Measurements from ENCODE around the gene SRRM2. TPM values are rescaled to one million over a fixed set of nuclear protein-coding genes. Genes with fewer than 3 reads are reported as not detected.

SRRM2 gene
- polyA plus RNA-seq, 1 donor (not counting 4 experiments of a cell fraction or from before 2014, with no cell fraction given), result 101 TPM

GRCh38 chr16:2761472-2761871 lies 9.0 kb downstream of the SRRM2 start:
- peaks cover 62 to 97% of the 10 kb centered on the region in 2 experiments for H3K36me3 ChIP-seq (ENCODE audit: control insufficient read depth in 2 of 2, extremely low read depth in 1 of 2, insufficient read depth in 2 of 2, low read length in 2 of 2)
- no peak overlapping the region for H3K4me2 ChIP-seq (ENCODE audit: control insufficient read depth, extremely low read depth, insufficient read depth, low read depth, low read length)
- TF ChIP-seq EZH2 (IDR thresholded peaks at IDR 0.05; ENCODE audit: low read length), result no peak
- TF ChIP-seq, protein P1, sequence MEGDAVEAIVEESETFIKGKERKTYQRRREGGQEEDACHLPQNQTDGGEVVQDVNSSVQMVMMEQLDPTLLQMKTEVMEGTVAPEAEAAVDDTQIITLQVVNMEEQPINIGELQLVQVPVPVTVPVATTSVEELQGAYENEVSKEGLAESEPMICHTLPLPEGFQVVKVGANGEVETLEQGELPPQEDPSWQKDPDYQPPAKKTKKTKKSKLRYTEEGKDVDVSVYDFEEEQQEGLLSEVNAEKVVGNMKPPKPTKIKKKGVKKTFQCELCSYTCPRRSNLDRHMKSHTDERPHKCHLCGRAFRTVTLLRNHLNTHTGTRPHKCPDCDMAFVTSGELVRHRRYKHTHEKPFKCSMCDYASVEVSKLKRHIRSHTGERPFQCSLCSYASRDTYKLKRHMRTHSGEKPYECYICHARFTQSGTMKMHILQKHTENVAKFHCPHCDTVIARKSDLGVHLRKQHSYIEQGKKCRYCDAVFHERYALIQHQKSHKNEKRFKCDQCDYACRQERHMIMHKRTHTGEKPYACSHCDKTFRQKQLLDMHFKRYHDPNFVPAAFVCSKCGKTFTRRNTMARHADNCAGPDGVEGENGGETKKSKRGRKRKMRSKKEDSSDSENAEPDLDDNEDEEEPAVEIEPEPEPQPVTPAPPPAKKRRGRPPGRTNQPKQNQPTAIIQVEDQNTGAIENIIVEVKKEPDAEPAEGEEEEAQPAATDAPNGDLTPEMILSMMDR (optimal IDR thresholded peaks at IDR 0.05 in 1 of 3, IDR thresholded peaks at IDR 0.05 in 1 of 3, conservative IDR thresholded peaks at IDR 0.05 in 1 of 3; ENCODE audit: extremely low read depth in 1 of 3, insufficient read depth in 2 of 3, low read length in 3 of 3), result no peak
- H3K79me2 ChIP-seq (ENCODE audit: control insufficient read depth, insufficient read depth, low read length), result peaks cover 94% of the 10 kb centered on the region
- H4K20me1 ChIP-seq (ENCODE audit: control insufficient read depth, extremely low read depth, insufficient read depth, low read length), result peaks cover 36% of the 10 kb centered on the region
- dilution Hi-C loops (cut with MboI; ENCODE audit: extremely low pct_ligation_motif_present, low sequenced_read_pairs), result no loop called here
- no peak overlapping the region for H3K27ac ChIP-seq (ENCODE audit: control insufficient read depth, insufficient read depth, low read length)
- no peak for DNase-seq (ENCODE audit: low read depth, low spot score)
- no peak for FAIRE-seq
- no peaks in the 10 kb centered on the region for H3K27me3 ChIP-seq (ENCODE audit: control insufficient read depth, extremely low read depth, insufficient read depth, low read length)
- peaks cover 4% of the 10 kb centered on the region for H3K9me1 ChIP-seq (ENCODE audit: control insufficient read depth, extremely low read depth, insufficient read depth, low read length)
- H3K9ac ChIP-seq (ENCODE audit: control insufficient read depth, extremely low read depth, insufficient read depth, low read length), result no peak overlapping the region
- H3K4me3 ChIP-seq (ENCODE audit: control insufficient read depth in 2 of 3, extremely low read depth in 1 of 3, insufficient read depth in 2 of 3, low read depth in 1 of 3, low read length in 3 of 3), result no peak overlapping the region
- no peak overlapping the region for H2AFZ ChIP-seq (ENCODE audit: control insufficient read depth, low read length)
- no peaks in the 10 kb centered on the region for H3K9me3 ChIP-seq (ENCODE audit: control insufficient read depth, low read depth, low read length)
- H3K4me1 ChIP-seq (ENCODE audit: control insufficient read depth, extremely low read depth, insufficient read depth, low read length), result no peaks in the 10 kb centered on the region

- Histone ChIP-seq H3K9me1 (ENCODE audit: control insufficient read depth, extremely low read depth, insufficient read depth, low read length) (peaks cover 4% of the 10 kb centered on the region), H3K4me1 (ENCODE audit: control insufficient read depth, extremely low read depth, insufficient read depth, low read length) (no peaks in the 10 kb centered on the region), H2AFZ (ENCODE audit: control insufficient read depth, low read length) (no peak overlapping the region), H3K4me2 (ENCODE audit: control insufficient read depth, extremely low read depth, insufficient read depth, low read depth, low read length) (no peak overlapping the region), H3K27ac (ENCODE audit: control insufficient read depth, insufficient read depth, low read length) (no peak overlapping the region), H3K27me3 (ENCODE audit: control insufficient read depth, extremely low read depth, insufficient read depth, low read length) (no peaks in the 10 kb centered on the region), H3K4me3 (ENCODE audit: control insufficient read depth in 2 of 3, extremely low read depth in 1 of 3, insufficient read depth in 2 of 3, low read depth in 1 of 3, low read length in 3 of 3) (no peak overlapping the region), H3K79me2 (ENCODE audit: control insufficient read depth, insufficient read depth, low read length) (peaks cover 94% of the 10 kb centered on the region), H3K36me3 (ENCODE audit: control insufficient read depth in 2 of 2, extremely low read depth in 1 of 2, insufficient read depth in 2 of 2, low read length in 2 of 2) (peaks cover 65 to 95% of the 10 kb centered on the region in 2 experiments), H3K9ac (ENCODE audit: control insufficient read depth, extremely low read depth, insufficient read depth, low read length) (no peak overlapping the region), H4K20me1 (ENCODE audit: control insufficient read depth, extremely low read depth, insufficient read depth, low read length) (peaks cover 34% of the 10 kb centered on the region), H3K9me3 (ENCODE audit: control insufficient read depth, low read depth, low read length) (no peaks in the 10 kb centered on the region)
- FAIRE-seq (no peak), DNase-seq (ENCODE audit: low read depth, low spot score) (no peak)
- dilution Hi-C loops (cut with MboI; ENCODE audit: extremely low pct_ligation_motif_present, low sequenced_read_pairs), result no loop called here
- no peak for TF ChIP-seq EZH2 (IDR thresholded peaks at IDR 0.05; ENCODE audit: low read length)
- TF ChIP-seq, protein P1 (optimal IDR thresholded peaks at IDR 0.05 in 1 of 3, IDR thresholded peaks at IDR 0.05 in 1 of 3, conservative IDR thresholded peaks at IDR 0.05 in 1 of 3; ENCODE audit: extremely low read depth in 1 of 3, insufficient read depth in 2 of 3, low read length in 3 of 3), result no peak
These were observed 9.6 kb downstream of the SRRM2 start for GRCh38 chr16:2761886-2762583.

Measured in keratinocyte (primary cell).